WERI-Rb-1 (cell line): ENCODE data around the gene UNG.

ENCODE experiments used
- DNase-seq: peaks from one replicate; pipeline ENCODE4 v3.0.0-alpha.2; 2020
- H3K27ac ChIP-seq: fragments of 250-450 bp; sonication (Bioruptor Pico); 2 replicates; pipeline ENCODE4 v1.5.1; 2020; ENCODE audit warnings: mild to moderate bottlenecking, moderate library complexity
- H3K27me3 ChIP-seq: fragments of 250-450 bp; sonication (Bioruptor Pico); 2 replicates; pipeline ENCODE4 v1.5.1; 2021; ENCODE audit warnings: mild to moderate bottlenecking, low read depth, moderate library complexity; ENCODE audit not compliant: insufficient read depth, severe bottlenecking
- H3K36me3 ChIP-seq: fragments of 250-450 bp; sonication (Bioruptor Pico); 2 replicates; pipeline ENCODE4 v1.5.1; 2020; ENCODE audit warnings: mild to moderate bottlenecking, moderate library complexity
- H3K4me3 ChIP-seq: 2 replicates; pipeline ENCODE4 v1.5.1; 2011; ENCODE audit warnings: low read depth, mild to moderate bottlenecking, control low read depth, low read length
- H3K9me3 ChIP-seq: fragments of 250-450 bp; sonication (Bioruptor Pico); 2 replicates; pipeline ENCODE4 v1.5.1; 2021; ENCODE audit warnings: mild to moderate bottlenecking, moderate library complexity; ENCODE audit not compliant: severe bottlenecking
- CTCF ChIP-seq: IDR thresholded peaks from 2 replicates; pipeline ENCODE4 v1.5.1; 2011; ENCODE audit warnings: low read depth, mild to moderate bottlenecking, control low read depth, inconsistent platforms, low read length

UNG gene

DNA sequence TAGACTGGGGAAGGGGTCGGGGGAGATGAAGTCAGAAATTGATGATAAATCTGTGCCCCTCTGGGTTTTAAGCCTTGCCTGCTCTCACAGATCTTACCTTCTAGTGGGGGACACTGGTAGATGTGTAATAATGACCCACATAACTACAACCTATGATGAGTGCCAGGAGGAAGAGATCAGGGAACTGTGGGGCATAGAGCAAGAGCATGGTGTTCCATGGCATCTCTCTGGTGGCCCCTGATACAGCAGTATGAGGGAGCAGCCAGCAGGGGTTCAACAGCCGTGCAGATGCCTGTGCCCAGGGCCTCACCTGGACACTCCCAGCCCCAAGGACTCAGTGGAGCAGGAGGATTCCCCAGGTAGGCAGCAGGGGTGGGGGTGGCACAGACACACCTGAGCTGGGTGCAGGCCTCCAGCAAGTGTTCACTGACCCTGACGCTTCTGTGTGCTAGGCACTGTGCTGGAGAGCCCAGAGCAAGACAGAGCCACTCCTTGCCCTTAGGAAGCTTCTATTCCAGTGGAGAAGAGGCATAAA, 24.0 kb downstream of the UNG start:
- H3K27me3 ChIP-seq = no peaks in the 10 kb centered on the region
- no peaks in the 10 kb centered on the region for H3K9me3 ChIP-seq
- no peak overlapping the region for H3K27ac ChIP-seq
- H3K4me3 ChIP-seq = no peak overlapping the region
- no peaks in the 10 kb centered on the region; the same call in 1 of the 2 replicates for H3K36me3 ChIP-seq
- no peak for TF ChIP-seq CTCF
- no peak for DNase-seq

DNA sequence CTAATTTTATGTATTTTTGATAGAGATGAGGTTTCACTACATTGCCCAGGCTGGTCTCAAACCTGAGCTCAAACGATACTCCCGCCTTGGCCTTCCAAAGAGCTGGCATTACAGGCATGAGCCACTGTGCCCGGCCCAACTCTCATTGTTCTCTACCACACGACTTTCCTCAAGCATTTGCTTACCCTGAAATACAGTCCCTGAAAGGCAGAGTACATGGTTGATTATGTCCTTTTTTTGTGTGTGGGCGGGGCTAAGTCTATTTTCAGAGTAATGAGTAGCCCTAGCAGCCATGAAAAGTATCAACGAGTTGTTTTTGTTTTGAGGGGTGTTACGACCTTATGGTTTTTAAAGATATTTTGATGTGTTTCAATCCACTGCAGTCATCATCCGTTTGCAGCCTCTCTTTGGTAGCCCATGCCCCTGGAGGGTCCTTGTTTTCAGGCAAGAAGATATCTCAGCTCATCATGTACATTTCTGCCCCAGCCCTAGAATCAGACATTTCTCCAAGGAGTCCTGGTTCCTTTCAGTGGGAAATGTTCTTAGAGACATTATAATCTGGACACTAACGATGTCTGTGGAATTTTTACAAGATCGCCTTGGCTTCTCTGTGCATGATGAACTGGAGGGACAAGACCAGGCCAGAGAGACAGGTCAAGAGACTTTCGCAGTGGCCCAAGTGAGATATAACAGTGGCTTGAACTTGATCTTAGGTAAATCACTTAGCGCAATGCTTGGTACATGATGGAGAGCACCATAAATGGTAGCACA, 27.7 kb downstream of the UNG start:
- H3K27ac ChIP-seq = no peak overlapping the region
- TF ChIP-seq CTCF = no peak
- H3K27me3 ChIP-seq = no peaks in the 10 kb centered on the region
- DNase-seq = no peak
- H3K4me3 ChIP-seq = no peak overlapping the region
- H3K36me3 ChIP-seq = no peaks in the 10 kb centered on the region; the same call in 1 of the 2 replicates
- H3K9me3 ChIP-seq = no peaks in the 10 kb centered on the region

- H3K27ac ChIP-seq = no peak overlapping the region
- no peaks in the 10 kb centered on the region; the same call in 1 of the 2 replicates for H3K36me3 ChIP-seq
- H3K9me3 ChIP-seq = no peaks in the 10 kb centered on the region
- DNase-seq = no peak
- H3K4me3 ChIP-seq = no peak overlapping the region
- no peak for TF ChIP-seq CTCF
- H3K27me3 ChIP-seq = no peaks in the 10 kb centered on the region
Observed at GRCh38 chr12:109125791-109126190, 28.4 kb downstream of the UNG start.

DNA sequence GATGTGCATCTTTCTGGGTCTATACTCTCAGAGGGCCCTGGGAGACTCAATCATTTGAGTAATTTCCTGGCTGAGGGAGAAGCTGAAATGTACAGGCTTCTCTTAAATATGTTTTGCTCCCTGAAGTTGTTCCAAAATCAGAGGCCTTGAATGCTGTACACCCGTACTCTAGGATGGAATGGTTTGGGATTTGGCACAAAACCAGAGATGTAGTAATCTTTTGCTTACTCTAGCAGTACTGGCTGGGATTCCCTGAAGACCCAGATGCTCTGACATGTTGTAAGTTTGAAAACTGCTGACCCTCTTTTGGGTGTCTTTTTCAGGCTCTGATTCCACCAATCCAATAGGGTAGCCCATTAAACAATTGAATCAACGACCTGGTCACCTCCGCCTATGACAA, 29.4 kb downstream of the UNG start:
- Histone ChIP-seq H3K36me3 (no peaks in the 10 kb centered on the region; the same call in 1 of the 2 replicates), H3K9me3 (no peaks in the 10 kb centered on the region), H3K4me3 (no peak overlapping the region), H3K27me3 (no peaks in the 10 kb centered on the region), H3K27ac (no peak overlapping the region)
- no peak for TF ChIP-seq CTCF
- no peak for DNase-seq

DNA sequence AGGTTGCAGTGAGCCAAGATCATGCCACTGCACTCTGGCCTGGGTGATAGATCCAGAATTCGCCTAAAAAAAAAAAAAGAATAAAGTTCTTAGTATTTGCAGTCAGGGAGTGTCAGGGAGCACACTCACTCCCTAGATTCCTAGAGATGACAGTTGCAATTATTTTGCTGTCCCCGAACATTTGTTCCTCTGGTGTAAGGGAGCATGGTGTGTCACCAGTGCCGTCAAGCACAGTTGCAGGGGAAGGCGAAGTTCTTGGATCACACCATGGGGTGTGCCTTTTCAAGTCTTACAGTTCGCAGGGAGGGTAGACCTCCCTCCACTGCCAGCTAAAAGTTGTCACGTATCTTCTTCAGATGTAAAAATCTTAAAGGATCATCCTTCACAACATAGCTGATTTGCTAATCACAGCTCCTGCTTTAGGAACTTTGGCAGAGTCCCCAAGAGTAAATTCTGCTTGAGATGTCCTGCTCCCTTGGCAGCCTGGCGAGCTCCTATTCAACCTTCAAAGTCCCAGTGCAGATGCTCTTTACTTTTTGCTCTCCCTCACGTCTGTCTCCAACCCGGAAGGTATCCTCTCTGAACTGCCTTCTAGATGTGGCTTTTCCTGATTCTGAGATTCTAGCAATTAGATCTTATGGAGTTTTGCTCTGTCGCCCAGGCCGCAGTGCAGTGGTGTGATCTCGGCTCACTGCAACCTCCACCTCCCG, 30.3 kb downstream of the UNG start:
- Histone ChIP-seq H3K27me3 (no peaks in the 10 kb centered on the region), H3K9me3 (no peaks in the 10 kb centered on the region)

More for the DNA sequence above, 30.3 kb downstream of the UNG start:
- H3K27ac ChIP-seq = no peak overlapping the region
- no peak for TF ChIP-seq CTCF
- no peak overlapping the region for H3K4me3 ChIP-seq
- no peak for DNase-seq
- H3K36me3 ChIP-seq = no peaks in the 10 kb centered on the region; the same call in 1 of the 2 replicates
